ENCODE measurements around the gene ZNF747. TPM values are rescaled to one million over a fixed set of nuclear protein-coding genes. Genes with fewer than 3 reads are reported as not detected.
A peak's percentile ranks its signal among the peaks of the same experiment; 100 is the strongest.

ZNF747 gene
- total RNA-seq, 1 donor from 2014 or later: 9.7 TPM

DNA sequence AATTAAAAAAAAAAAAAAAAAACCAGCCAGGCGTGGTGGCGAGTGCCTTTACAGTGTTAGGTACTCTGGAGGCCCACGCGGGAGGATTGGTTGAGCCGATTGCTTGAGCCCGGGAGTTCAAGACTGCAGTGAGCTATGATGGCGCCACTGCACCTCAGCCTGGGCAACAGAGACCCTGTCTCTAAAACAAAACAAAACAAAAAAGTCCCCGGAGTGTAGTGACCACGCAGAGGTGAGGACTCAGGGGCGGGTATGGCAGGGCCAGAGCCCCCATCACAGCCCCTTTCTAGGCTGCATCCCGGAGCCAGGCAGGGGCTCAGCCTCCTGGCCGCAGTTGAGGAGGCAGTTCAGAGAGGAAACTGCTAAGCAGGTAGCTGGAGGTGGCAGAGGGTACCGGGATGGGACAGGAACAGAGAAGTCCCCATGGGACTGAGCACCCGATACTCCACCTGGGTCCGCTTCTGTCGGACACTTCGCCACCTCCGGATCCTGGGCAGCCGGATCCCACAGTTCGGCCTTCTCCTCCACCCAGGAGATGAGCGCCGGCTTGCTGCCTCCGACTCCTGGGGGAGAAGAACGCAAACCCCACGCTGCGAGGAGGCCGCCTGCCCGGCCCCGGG lies 800 bp downstream of the ZNF747 start:
- H3K9me3 Mint-ChIP-seq (ENCODE audit: unreplicated experiment): no peaks in the 10 kb centered on the region
- peaks cover 2% of the 10 kb centered on the region for H3K27me3 Mint-ChIP-seq (ENCODE audit: unreplicated experiment)
- H3K27ac Mint-ChIP-seq (ENCODE audit: unreplicated experiment): no peak overlapping the region
- peaks cover 16% of the 10 kb centered on the region for H3K36me3 Mint-ChIP-seq (ENCODE audit: low read depth, unreplicated experiment)
- no peak for DNase-seq (ENCODE audit: low spot score)
- TF ChIP-seq, protein P1, sequence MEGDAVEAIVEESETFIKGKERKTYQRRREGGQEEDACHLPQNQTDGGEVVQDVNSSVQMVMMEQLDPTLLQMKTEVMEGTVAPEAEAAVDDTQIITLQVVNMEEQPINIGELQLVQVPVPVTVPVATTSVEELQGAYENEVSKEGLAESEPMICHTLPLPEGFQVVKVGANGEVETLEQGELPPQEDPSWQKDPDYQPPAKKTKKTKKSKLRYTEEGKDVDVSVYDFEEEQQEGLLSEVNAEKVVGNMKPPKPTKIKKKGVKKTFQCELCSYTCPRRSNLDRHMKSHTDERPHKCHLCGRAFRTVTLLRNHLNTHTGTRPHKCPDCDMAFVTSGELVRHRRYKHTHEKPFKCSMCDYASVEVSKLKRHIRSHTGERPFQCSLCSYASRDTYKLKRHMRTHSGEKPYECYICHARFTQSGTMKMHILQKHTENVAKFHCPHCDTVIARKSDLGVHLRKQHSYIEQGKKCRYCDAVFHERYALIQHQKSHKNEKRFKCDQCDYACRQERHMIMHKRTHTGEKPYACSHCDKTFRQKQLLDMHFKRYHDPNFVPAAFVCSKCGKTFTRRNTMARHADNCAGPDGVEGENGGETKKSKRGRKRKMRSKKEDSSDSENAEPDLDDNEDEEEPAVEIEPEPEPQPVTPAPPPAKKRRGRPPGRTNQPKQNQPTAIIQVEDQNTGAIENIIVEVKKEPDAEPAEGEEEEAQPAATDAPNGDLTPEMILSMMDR (IDR thresholded peaks at IDR 0.05; ENCODE audit: unreplicated experiment): no peak
- H3K4me3 Mint-ChIP-seq (ENCODE audit: unreplicated experiment): peak overlapping the region; percentile 86
- H3K4me1 Mint-ChIP-seq (ENCODE audit: unreplicated experiment): peaks cover 20% of the 10 kb centered on the region

DNA sequence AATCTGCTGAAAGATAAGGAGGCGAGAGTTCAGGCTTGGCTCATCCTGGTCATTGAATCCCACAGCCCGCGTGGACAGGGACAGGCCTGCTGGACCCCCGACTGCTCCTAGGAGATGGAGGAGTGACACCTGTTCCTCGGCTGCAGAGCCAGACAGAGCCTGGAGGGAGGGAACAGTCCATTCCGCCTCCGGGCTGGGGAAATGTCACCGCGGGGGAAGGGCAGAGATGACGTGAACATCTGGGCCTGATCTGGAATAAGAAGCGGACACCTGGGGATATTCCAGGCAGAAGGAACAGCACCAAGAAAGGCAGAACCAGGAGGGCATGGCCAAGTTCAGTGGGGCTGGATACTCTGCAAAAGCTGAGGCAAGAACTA lies 1.5 kb downstream of the ZNF747 start:
- DNase-seq (ENCODE audit: low spot score): no peak
- Mint-ChIP-seq H3K4me1 (ENCODE audit: unreplicated experiment) (peaks cover 24% of the 10 kb centered on the region), H3K4me3 (ENCODE audit: unreplicated experiment) (peak overlapping the region; percentile 92), H3K36me3 (ENCODE audit: low read depth, unreplicated experiment) (peaks cover 16% of the 10 kb centered on the region), H3K27ac (ENCODE audit: unreplicated experiment) (peak overlapping the region; percentile 95), H3K27me3 (ENCODE audit: unreplicated experiment) (peaks cover 2% of the 10 kb centered on the region), H3K9me3 (ENCODE audit: unreplicated experiment) (no peaks in the 10 kb centered on the region)
- TF ChIP-seq, protein P1 (IDR thresholded peaks at IDR 0.05; ENCODE audit: unreplicated experiment): no peak

DNA sequence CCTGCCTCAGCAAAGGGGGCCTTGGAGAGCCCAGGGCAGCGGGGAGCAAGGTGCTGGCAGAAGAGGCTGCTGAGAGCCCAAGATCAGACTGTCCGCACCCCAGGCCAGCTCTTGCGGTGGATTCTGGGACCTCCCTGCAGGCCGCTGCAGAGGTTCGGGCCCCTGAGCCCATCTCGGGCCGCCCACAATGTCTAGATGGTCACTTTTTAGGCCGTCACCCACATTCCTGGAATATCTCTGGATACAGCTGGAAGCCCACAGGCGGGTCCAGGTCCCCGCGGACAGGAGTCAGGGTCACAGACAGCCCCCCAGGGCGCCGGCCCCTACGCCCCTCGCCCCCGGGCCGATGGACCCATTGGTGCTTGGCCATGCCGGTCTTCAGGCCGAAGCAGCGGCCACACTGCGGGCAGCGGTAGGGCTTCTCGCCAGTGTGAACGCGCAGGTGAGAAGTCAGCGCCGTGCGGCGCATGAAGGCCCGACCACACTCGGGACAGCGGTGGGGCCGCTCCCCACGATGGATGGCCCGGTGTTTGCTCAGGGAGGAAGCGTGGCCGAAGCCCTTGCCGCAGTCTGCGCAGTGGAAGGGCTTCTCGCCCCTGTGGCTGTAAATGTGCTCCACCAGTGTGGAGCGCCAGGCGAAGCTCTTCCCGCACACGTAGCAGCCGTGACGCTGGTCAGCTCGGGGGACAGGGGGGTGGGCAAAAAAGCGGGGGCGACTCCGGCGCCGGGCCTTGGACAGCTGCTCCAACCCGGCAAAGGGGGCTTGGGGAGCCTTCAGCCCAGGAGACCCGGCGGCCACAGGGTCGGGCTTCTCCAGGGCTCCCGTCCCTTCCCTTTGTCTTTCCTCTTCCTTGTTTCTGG lies 2.1 kb downstream of the ZNF747 start:
- TF ChIP-seq, protein P1 (IDR thresholded peaks at IDR 0.05; ENCODE audit: unreplicated experiment): no peak
- H3K4me3 Mint-ChIP-seq (ENCODE audit: unreplicated experiment): no peak overlapping the region

DNA sequence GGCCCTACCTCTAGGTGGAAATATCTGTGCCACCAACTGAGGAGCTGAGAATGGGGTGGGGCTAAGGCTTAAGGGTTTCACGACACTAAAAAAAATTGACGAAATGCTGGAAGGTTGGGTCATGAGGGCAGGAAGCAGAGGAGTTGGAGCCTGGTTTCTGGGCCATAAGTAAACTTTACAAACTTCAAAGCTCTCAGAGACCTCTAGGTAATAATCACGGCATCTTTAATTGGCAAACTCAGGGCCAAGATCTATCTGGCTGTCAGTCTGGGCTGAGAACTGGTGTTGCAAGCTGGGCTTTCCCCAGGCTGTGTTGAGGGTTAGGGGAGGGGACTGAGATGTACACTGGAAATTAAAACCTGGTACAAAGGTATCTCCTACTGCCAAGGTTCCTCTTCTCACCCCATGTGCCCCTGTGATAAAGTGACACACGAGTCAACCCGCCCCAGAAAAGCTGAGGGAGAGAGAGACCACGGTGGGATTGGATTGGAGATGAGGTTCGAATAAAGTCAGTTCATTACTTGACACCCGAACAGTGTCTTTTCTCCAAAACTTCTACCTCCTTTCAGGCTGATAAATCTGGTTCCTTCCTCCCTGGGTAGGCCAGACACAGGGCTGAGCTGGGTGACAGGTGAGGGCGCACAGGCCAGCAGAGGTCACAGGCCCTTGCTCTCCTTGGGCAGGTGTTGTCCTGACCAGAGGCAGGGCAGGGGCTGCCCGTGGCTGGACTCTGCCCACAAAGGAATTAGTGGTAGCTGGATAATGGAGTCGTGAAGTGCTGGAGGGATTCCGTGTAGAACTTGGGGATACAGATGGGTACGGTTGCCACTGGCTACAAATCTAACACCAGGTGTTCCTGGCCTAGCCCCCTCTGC lies 4.3 kb downstream of the ZNF747 start:
- Mint-ChIP-seq H3K4me1 (ENCODE audit: unreplicated experiment) (peaks cover 30% of the 10 kb centered on the region), H3K4me3 (ENCODE audit: unreplicated experiment) (no peak overlapping the region), H3K27me3 (ENCODE audit: unreplicated experiment) (peaks cover 5% of the 10 kb centered on the region), H3K27ac (ENCODE audit: unreplicated experiment) (peak overlapping the region; percentile 57), H3K36me3 (ENCODE audit: low read depth, unreplicated experiment) (peaks cover 16% of the 10 kb centered on the region), H3K9me3 (ENCODE audit: unreplicated experiment) (no peaks in the 10 kb centered on the region)
- DNase-seq (ENCODE audit: low spot score): no peak
- TF ChIP-seq, protein P1 (IDR thresholded peaks at IDR 0.05; ENCODE audit: unreplicated experiment): no peak

More for the DNA sequence above, 2.1 kb downstream of the ZNF747 start:
- Mint-ChIP-seq H3K4me1 (ENCODE audit: unreplicated experiment) (peaks cover 30% of the 10 kb centered on the region), H3K27ac (ENCODE audit: unreplicated experiment) (no peak overlapping the region), H3K27me3 (ENCODE audit: unreplicated experiment) (peaks cover 2% of the 10 kb centered on the region), H3K9me3 (ENCODE audit: unreplicated experiment) (no peaks in the 10 kb centered on the region), H3K36me3 (ENCODE audit: low read depth, unreplicated experiment) (peaks cover 16% of the 10 kb centered on the region)
- DNase-seq (ENCODE audit: low spot score): no peak
